ENCODE results near the gene TP53RK. TPM values are rescaled to one million over a fixed set of nuclear protein-coding genes. Genes with fewer than 3 reads are reported as not detected.

The TP53RK gene
- polyA plus RNA-seq, 1 donor from 2014 or later: 12.7 TPM

DNA sequence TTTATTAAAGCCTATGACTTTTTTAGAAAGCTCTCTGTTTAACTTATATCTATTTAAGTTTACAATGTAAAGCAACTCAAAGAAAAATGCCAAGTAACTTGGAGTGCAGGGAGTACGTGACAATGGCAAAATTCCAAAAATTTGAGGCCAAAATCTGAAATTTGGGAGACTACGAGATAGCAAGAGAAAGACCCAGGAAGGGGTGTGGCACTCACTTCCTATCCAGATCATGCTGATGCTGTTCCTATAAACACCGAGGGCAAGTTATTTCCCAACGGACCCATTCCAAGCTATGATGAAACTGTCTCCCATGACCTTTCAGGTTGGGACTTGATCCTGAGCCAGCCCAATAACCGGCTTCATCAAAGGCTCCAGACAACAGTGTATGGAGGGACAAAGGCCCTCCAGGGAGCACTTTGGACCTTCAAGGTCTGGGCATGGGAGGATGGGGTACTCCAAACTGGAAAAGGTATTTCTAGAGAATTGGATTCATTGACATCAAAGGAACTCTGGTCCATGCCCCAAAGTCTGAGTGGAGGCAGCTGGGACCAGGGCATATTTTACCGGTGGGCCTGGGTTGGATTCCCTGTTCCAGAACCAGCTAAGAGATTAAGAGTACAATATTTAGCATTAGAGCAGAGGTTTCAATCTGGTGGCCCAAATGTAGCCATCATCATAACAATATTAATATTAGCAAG lies 22.3 kb downstream of the TP53RK start:
- H3K27ac Mint-ChIP-seq: no peak overlapping the region
- H3K27me3 Mint-ChIP-seq: peaks cover 2% of the 10 kb centered on the region
- peaks cover 0 to 5% (median 1%) of the 10 kb centered on the region in 3 donors for H3K9me3 Mint-ChIP-seq
- H3K4me1 Mint-ChIP-seq: no peaks in the 10 kb centered on the region
- H3K4me3 Mint-ChIP-seq: no peak overlapping the region
- H3K36me3 Mint-ChIP-seq: no peaks in the 10 kb centered on the region

DNA sequence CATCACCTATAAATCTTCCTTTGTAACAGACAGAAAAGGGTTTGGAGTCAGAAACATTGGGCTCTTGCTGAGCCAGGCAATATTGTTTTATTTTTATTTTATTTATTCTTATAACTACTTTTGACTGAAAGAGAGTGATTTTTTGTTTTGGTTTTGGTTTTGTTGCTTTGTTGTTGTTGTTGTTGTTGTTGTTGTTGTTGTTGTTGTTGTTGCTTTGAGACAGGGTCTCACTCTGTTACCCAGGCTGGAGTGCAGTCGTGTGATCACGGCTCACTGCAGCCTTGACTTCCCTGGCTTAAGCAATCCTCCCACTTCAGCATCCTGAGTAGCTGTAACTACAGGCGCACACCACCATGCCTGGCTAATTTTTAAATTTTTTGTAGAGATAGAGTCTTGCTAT lies 22.9 kb downstream of the TP53RK start:
- H3K4me1 Mint-ChIP-seq: no peaks in the 10 kb centered on the region
- H3K4me3 Mint-ChIP-seq: no peak overlapping the region
- no peak overlapping the region for H3K27ac Mint-ChIP-seq
- H3K9me3 Mint-ChIP-seq: peaks cover 0 to 5% (median 1%) of the 10 kb centered on the region in 3 donors
- H3K27me3 Mint-ChIP-seq: peaks cover 1% of the 10 kb centered on the region
- no peaks in the 10 kb centered on the region for H3K36me3 Mint-ChIP-seq

DNA sequence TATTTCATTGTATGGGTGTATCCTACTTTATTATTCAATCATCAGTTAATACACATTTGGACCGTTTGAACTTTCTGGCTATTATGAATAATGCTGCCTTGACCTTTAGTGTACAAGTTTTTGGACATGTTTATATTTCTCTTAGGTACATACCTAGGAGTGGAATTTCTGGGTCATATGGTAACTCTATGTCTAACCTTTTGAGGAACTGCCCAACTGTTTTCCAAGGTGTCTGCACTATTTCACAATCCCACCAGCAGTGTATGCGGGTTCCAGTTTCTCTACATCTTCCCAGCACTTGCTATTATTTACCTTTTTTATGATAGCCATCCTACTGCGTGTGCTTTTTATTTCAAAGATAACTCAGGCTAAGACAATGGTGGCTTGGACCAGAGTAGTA lies 23.6 kb downstream of the TP53RK start:
- Mint-ChIP-seq H3K27ac (no peak overlapping the region), H3K4me1 (no peaks in the 10 kb centered on the region), H3K27me3 (no peaks in the 10 kb centered on the region)

DNA sequence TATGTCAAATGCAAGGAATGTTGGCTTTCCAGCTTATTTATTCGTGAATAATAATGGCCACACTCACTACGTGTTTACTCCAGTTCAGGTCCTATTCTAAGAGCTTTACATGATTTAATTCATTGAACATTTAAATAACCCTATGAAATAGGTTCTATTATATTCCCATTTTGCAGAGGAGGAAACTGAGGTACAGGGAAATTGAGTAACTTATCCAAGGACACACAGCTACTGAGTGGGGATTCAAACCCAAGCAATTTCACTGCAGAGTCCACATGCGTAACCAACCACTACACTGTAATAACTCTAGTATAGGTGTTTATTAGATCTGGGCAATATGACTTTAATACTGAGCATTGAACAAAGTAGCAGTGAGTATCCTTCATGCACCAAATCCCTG lies 25.7 kb downstream of the TP53RK start:
- H3K27ac Mint-ChIP-seq: no peak overlapping the region
- H3K36me3 Mint-ChIP-seq: no peaks in the 10 kb centered on the region
- H3K4me3 Mint-ChIP-seq: no peak overlapping the region
- no peaks in the 10 kb centered on the region for H3K27me3 Mint-ChIP-seq
- peaks cover 0 to 2% (median 0%) of the 10 kb centered on the region in 3 donors for H3K9me3 Mint-ChIP-seq
- H3K4me1 Mint-ChIP-seq: no peaks in the 10 kb centered on the region

More for the DNA sequence above, 23.6 kb downstream of the TP53RK start:
- Mint-ChIP-seq H3K4me3 (no peak overlapping the region), H3K9me3 (peaks cover 0 to 2% (median 0%) of the 10 kb centered on the region in 3 donors), H3K36me3 (no peaks in the 10 kb centered on the region)

DNA sequence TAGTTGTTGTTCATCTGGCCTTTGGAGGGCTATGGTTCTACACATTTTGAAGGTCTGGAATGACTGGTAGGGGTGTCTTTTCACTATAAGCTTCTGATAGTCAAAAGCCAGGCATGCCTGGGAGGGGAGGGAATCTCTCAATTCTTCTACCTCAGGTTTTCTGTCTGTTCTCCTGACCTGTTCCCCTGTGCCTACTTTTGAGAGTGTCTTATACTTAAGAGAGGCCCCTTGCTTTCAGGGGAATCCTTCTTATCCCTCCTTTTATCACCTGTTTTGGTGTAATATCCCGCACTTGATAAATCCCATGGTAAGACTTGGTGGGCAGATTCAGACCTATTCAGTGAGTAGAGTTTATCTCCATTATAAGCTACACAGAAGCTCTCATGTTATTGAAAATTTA lies 27.6 kb downstream of the TP53RK start:
- H3K4me3 Mint-ChIP-seq: no peak overlapping the region
- no peaks in the 10 kb centered on the region for H3K27me3 Mint-ChIP-seq
- peaks cover 0 to 2% (median 0%) of the 10 kb centered on the region in 3 donors for H3K9me3 Mint-ChIP-seq
- peaks cover 3% of the 10 kb centered on the region for H3K36me3 Mint-ChIP-seq
- H3K27ac Mint-ChIP-seq: no peak overlapping the region
- H3K4me1 Mint-ChIP-seq: no peaks in the 10 kb centered on the region

DNA sequence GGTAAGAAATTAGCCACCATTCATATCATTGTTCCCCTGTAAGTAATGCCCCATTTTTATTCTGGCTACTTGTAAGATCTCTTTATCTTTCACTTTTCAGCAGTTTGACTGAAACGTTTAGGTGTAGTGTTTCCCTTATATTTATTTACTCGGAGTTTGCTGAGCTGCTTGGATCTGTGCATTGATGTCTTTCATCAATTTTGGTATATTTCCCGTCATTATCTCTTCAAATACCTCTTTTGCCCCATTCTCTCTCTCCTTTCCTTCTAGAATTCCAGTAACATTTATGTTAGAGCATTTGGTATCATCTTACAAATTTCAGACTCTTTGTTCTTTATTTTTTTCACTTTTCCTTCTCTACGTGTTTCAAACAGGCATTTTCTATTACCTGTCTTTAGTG lies 28.8 kb downstream of the TP53RK start:
- Mint-ChIP-seq H3K4me1 (no peaks in the 10 kb centered on the region), H3K27me3 (no peaks in the 10 kb centered on the region), H3K27ac (no peak overlapping the region), H3K9me3 (peaks cover 0 to 2% (median 0%) of the 10 kb centered on the region in 3 donors), H3K36me3 (peaks cover 3% of the 10 kb centered on the region), H3K4me3 (no peak overlapping the region)

DNA sequence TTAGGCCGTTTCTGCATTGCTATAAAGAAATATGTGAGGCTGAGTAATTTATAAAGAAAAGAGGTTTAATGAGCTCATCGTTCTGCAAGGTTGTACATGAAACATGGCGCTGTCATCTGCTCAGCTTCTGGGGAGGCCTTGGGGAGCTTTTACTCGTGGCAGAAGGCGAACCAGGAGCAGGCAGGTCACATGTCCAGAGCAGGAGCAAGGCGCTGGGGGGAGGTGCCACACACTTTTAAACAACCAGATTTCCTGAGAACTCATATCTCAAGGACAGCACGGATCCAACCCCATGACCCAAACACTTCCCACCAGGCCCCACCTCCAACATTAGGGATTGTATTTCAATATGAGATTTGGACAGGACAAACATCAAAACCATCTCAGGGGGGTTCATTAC lies 31.6 kb downstream of the TP53RK start:
- Mint-ChIP-seq H3K4me1 (no peaks in the 10 kb centered on the region), H3K4me3 (no peak overlapping the region)

DNA sequence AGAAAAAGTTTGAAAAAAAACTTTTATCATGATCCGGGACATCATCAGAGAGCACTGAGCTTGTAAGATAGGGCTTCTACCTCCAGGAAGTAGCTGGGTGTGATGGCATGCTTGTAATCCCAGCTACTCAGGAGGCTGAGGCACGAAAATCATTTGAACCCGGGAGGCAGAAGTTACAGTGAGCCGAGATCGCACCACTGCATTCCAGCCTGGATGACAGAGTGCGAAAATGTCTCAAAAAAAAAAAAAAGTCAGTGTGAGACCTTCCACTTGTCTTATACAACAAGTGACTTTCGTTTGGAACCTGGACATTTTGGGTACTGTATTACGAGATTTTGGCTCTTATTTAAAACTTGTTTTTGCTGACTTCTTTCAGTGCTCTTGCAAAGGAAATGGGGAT lies 32.1 kb downstream of the TP53RK start:
- Mint-ChIP-seq H3K4me1 (no peaks in the 10 kb centered on the region), H3K4me3 (no peak overlapping the region), H3K9me3 (peaks cover 0 to 2% (median 0%) of the 10 kb centered on the region in 3 donors), H3K27me3 (peaks cover 1% of the 10 kb centered on the region), H3K36me3 (peaks cover 4% of the 10 kb centered on the region), H3K27ac (no peak overlapping the region)

More for the DNA sequence above, 31.6 kb downstream of the TP53RK start:
- Mint-ChIP-seq H3K9me3 (peaks cover 0 to 2% (median 0%) of the 10 kb centered on the region in 3 donors), H3K27me3 (no peaks in the 10 kb centered on the region), H3K36me3 (peaks cover 4% of the 10 kb centered on the region), H3K27ac (no peak overlapping the region)

DNA sequence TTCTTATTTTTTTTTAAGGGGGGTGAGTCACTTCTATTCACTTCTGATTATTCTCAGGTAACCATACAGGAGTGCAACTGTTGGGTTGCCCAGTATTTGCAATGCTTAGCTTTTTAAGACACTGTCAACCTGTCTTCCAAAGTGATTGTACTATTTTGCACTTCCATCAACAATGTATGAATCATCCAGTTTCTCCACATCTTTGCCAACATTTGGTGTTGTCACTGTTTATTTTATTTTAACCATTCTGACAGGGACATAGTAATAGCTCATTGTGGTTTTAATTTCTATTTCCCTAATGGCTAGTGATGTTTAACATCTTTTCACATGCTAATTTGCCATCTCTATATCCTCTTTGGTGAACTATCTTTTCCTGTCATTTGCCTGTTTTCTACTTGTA lies 36.5 kb downstream of the TP53RK start:
- peaks cover 4% of the 10 kb centered on the region for H3K36me3 Mint-ChIP-seq
- no peaks in the 10 kb centered on the region for H3K4me1 Mint-ChIP-seq
- no peak overlapping the region for H3K27ac Mint-ChIP-seq
- H3K9me3 Mint-ChIP-seq: peaks cover 0 to 3% (median 3%) of the 10 kb centered on the region in 3 donors
- peaks cover 17% of the 10 kb centered on the region for H3K27me3 Mint-ChIP-seq
- no peak overlapping the region for H3K4me3 Mint-ChIP-seq

DNA sequence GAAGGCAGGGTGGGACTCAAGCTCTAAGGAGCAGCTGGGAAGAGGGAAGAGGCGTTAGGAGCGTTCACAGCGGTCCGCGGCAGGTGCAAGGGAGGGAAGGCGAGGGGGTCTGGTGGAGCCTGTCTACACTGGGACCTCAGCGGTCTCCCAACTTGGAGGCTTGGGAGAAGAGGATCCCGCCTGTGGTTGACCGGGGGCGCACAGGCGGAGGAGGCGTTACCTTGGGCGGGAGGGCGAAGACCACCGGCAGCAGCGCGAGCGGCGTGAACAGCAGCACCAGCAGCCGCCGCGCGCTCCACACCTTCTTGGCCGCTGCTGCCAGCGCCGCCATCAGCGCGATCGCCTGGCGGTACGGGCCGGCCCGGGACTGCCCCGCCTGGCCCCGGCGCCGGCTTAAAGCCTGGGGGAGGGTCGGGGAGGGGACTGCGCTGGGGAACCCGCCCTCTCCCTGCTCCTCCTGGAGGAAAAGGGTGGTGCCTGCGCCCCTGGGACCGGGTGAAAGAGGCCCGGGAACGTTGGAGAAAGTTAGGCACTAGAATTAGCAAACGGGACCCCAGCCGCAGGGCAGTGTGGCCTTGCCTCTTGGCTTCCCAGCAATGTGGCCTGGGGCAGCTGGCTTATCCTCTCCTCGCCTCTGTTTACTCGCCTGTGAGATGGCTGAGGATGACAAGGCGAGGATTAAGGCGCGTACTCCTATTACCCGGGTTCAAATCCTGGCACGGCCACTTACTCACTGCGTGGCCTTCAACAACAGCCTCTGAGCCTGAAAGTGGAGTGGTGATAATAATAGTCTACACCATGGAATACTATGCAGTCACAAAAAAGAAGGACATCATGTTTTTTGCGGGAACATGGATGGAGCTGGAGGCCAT lies 37.9 kb downstream of the TP53RK start, which contains the start of gene SLC13A3:
Gene SLC13A3, minus strand, starts transcription at position 369 of the 872 bp plus-strand sequence. Its CDS starts 38 bp downstream, at position 331.
- H3K27me3 Mint-ChIP-seq: peaks cover 17% of the 10 kb centered on the region
- H3K4me1 Mint-ChIP-seq: no peaks in the 10 kb centered on the region
- H3K9me3 Mint-ChIP-seq: peaks cover 0 to 3% (median 3%) of the 10 kb centered on the region in 3 donors
- peaks cover 1% of the 10 kb centered on the region for H3K36me3 Mint-ChIP-seq
- H3K4me3 Mint-ChIP-seq: no peak within 1 kb of the TSS
- no peak within 1 kb of the TSS for H3K27ac Mint-ChIP-seq

DNA sequence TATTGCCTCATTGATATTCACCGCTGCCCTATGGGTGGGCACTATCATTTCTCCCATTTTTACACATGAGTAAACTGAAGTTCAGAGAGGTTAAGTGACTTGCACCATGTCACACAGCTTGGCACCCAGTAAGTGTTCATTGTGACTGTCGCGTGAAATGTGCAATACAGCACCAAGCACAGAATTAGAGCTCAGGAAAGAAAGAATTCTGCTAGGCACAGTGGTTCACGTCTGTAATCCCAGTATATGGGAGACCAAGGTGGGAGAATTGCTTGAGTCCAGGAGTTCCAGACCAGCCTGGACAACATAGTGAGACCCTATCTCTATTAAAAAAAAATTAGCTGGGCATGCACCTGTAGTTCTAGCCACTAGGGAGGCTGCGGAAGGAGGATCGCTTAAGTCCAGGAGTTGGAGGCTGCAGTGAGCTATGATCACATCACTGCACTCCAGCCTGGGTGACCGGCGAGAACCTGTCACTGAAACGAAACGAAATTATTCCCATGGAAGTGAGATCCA lies 38.6 kb downstream of the TP53RK start:
- Mint-ChIP-seq H3K27ac (no peak overlapping the region), H3K36me3 (peaks cover 1% of the 10 kb centered on the region), H3K4me3 (no peak overlapping the region), H3K9me3 (peaks cover 0 to 3% (median 3%) of the 10 kb centered on the region in 3 donors), H3K27me3 (peaks cover 17% of the 10 kb centered on the region), H3K4me1 (no peaks in the 10 kb centered on the region)

DNA sequence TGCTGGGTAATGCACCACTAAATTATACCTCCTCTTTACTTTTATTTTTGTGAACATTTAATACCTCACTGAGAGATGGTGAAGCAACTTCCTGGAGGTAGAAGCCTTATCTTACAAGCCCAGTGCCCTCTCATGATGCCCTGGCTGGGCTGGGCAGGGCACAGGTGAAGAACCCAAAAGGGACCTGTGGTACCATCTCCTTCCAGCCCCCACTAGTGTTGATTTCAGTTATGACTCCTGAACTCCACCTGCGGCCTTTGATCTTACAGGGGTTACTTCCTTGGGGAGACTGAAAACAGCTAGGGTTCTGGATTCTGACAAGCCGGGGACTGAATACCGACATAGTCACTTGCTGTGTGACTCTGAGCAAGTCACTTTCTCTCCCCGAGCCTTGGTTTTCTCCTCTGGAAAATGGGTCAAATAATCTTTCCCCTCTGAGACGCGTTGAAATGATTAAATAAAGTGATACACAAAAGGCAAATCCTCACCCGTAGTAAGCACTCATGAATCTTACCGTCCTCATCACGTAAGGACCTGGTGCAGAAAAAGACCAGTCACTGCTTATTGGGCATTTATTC lies 39.2 kb downstream of the TP53RK start:
- Mint-ChIP-seq H3K4me3 (peak overlapping the region in 1 of 4 donors; percentile 33), H3K27ac (no peak overlapping the region)

DNA sequence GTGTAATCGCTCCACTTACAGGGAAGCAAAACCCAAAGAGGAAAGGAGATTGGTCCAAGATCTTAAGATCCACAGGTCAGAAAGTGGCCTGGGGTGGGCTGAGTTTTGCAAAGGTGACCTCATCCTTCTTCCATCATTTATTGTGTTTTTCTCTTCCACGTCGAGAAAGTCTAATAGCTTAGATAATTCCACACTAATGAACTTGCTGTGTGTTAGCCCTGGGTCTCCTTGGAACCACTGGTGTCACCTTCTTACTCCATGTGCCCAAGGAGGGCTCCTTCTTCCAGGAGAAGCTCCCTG lies 39.6 kb downstream of the TP53RK start:
- no peak overlapping the region for H3K27ac Mint-ChIP-seq
- H3K9me3 Mint-ChIP-seq: peaks cover 0 to 3% (median 3%) of the 10 kb centered on the region in 3 donors
- no peak overlapping the region for H3K4me3 Mint-ChIP-seq
- H3K4me1 Mint-ChIP-seq: no peaks in the 10 kb centered on the region
- H3K27me3 Mint-ChIP-seq: peaks cover 17% of the 10 kb centered on the region
- H3K36me3 Mint-ChIP-seq: peaks cover 1% of the 10 kb centered on the region

More for the DNA sequence above, 39.2 kb downstream of the TP53RK start:
- H3K36me3 Mint-ChIP-seq: peaks cover 1% of the 10 kb centered on the region
- H3K9me3 Mint-ChIP-seq: peaks cover 0 to 3% (median 3%) of the 10 kb centered on the region in 3 donors
- H3K4me1 Mint-ChIP-seq: no peaks in the 10 kb centered on the region
- H3K27me3 Mint-ChIP-seq: peaks cover 17% of the 10 kb centered on the region

DNA sequence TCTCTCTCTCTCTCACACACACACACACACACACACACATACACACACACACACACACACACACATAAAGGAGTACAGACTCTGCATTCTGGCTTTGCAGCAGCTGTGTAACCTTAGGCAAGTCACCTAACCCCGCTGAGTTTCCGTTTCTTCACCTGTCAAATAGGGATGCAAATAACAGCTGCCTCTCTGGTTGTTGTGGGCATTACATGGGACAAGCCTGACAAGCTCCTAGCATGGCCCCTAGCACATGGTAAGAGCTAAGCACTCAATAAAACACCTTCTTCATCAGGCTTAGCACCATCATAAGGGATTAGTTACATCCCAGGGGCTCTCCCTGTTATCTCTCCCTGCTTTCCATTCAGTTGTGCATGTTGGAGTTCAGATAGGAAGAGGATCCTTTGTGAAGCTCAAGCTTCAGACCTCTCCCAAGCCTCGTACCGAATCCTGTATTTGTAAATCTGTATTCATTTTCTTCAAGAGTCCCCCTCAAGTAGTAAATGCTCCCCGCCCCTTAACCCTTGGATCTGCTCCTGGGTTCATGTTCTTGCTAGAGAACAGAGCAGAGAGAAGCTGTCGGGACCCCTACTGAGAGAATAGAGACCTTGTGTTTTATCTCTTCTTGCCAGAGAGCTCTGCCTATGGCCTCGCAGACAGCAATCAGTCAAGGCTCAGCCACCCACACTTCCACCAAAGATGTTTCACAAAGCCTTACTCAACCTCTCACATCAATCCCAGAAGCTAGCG lies 40.2 kb downstream of the TP53RK start:
- no peak overlapping the region for H3K27ac Mint-ChIP-seq
- H3K36me3 Mint-ChIP-seq: peaks cover 1% of the 10 kb centered on the region
- H3K27me3 Mint-ChIP-seq: peaks cover 17% of the 10 kb centered on the region

More for the DNA sequence above, 40.2 kb downstream of the TP53RK start:
- Mint-ChIP-seq H3K4me3 (no peak overlapping the region), H3K4me1 (no peaks in the 10 kb centered on the region), H3K9me3 (peaks cover 0 to 3% (median 3%) of the 10 kb centered on the region in 3 donors)

Data from IgD-negative memory B cell (primary cell).